ENCODE results near the gene TERB1.

The TERB1 gene, protein sequence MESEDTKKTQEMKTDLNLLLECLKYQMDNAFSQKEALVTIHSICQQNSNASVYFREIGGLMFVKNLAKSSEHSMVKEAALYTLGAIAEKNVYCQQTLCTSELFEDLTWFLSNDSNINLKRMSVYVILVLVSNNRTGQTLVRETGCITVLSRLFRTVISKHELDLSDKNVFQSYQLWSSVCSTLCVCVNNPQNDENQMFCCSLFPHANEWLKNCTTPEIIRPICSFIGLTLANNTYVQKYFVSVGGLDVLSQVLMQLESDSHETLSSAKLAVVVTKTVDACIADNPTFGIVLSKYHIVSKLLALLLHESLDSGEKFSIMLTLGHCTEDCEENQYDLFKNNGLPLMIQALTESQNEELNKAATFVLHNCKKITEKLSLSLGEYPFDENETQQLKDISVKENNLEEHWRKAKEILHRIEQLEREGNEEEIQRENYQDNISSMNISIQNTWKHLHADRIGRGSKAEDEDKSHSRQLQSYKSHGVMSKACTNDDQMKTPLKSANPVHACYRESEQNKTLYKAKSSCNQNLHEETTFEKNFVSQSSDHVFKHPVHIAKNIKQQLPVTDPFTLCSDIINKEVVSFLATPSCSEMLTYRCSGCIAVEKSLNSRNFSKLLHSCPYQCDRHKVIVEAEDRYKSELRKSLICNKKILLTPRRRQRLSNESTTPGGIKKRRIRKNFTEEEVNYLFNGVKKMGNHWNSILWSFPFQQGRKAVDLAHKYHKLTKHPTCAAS

DNA sequence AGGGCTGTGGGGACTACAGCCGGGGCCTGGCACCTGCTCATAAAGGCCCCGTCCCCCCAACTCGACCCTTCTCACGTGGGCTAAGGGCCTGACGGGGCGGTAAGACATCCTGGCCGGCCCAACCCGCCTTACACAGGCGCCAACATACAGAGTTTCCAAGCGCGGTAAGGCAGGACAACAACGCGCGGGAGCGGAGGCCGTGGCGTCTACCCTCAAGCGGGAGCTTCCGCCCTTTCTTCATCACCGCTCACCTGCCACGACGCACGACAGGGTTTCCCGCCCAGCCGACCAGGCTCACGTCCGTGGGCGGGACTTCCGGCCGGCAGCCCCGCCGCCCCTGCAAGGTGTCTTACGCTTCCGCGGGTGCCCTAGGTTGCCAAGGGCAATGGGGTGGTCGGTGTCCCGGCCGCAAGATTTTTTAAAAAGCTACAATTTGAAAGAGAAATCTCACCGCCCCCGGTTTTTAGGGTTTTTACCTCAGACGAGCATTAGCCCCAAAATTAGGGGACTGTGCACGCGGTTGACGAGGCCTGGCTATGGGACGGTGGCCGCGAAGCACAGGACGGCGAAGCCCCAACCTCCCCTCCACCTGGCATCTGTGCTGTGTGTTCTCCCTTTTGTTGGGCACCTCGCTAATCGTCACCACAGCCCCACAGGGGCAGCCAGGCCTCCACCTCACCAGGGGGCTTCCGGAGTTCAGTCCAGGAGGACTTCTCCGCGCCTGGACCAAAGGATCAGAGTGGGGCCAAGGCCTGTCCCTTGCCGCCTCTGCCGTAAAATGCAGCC is at the start of gene TERB1:
Gene TERB1, minus strand, starts transcription at position 265 of the 786 bp plus-strand sequence. CDS start 4,786 bp downstream, outside the sequence.
- Mint-ChIP-seq H3K4me3 (no peak within 1 kb of the TSS), H3K27me3 (no peaks in the 10 kb centered on the region), H3K4me1 (no peaks in the 10 kb centered on the region), H3K27ac (no peak within 1 kb of the TSS), H3K36me3 (ENCODE audit: low read depth) (peaks cover 28% of the 10 kb centered on the region), H3K9me3 (no peaks in the 10 kb centered on the region)
- DNase-seq (no peak), ATAC-seq (no peak)

DNA sequence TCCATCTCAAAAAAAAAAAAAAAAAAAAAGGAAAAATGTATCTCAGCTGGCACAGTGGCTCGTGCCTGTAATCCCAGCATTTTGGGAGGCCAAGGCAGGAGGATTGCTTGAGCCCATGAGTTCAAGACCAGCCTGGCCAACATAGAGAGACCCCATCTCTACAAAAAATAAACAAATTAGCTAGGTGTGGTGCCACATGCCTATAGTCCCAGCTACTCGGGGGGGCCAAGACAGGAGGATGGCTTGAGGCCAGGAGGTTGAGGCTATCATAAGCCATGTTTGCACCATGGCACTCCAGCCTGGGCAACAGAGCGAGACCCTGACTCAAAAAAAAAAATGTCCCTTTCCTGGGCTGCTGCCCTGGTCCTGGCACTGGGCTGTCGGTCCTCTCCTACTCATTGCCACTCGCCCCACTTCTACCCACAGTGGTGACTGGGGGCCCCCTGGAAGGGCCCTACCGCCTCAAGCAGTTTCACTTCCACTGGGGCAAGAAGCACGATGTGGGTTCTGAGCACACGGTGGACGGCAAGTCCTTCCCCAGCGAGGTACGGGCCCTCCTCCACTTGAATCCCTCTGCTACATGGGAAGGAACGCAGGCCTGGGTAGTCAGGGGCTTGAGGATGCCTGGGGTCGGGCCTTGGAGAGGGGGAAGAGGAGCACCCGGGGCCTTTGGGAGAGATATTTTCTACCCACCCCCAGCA is 48.9 kb upstream of the TERB1 start:
- H3K27ac Mint-ChIP-seq: no peak overlapping the region
- peaks cover 5% of the 10 kb centered on the region for H3K4me1 Mint-ChIP-seq
- no peaks in the 10 kb centered on the region for H3K36me3 Mint-ChIP-seq (ENCODE audit: low read depth)
- H3K4me3 Mint-ChIP-seq: no peak overlapping the region
- peaks cover 18% of the 10 kb centered on the region for H3K27me3 Mint-ChIP-seq
- no peaks in the 10 kb centered on the region for H3K9me3 Mint-ChIP-seq
- no peak for DNase-seq
- no peak for ATAC-seq

DNA sequence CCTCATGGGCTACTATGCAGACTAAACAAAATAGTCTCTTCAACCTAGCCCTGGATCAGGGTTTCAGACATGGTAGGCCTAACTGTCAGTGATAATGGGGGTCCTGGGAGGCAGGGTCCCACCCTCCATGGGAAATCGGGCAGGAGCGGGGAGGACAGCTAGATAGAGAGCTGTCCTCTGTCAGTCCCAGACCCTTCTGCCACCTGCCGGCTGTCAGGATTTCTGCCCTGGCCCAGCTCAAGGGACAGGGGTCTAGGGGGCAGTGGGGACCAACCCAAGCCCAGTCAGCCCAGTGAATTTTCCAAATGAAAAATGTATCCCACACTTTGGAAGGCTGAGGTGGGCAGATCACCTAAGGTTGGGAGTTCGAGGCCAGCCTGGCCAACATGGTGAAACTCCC is 48.2 kb upstream of the TERB1 start:
- no peaks in the 10 kb centered on the region for H3K36me3 Mint-ChIP-seq (ENCODE audit: low read depth)
- H3K4me3 Mint-ChIP-seq: no peak overlapping the region
- peaks cover 5% of the 10 kb centered on the region for H3K4me1 Mint-ChIP-seq
- H3K9me3 Mint-ChIP-seq: no peaks in the 10 kb centered on the region
- no peak overlapping the region for H3K27ac Mint-ChIP-seq
- DNase-seq (no peak), ATAC-seq (no peak)
- peaks cover 22% of the 10 kb centered on the region for H3K27me3 Mint-ChIP-seq

DNA sequence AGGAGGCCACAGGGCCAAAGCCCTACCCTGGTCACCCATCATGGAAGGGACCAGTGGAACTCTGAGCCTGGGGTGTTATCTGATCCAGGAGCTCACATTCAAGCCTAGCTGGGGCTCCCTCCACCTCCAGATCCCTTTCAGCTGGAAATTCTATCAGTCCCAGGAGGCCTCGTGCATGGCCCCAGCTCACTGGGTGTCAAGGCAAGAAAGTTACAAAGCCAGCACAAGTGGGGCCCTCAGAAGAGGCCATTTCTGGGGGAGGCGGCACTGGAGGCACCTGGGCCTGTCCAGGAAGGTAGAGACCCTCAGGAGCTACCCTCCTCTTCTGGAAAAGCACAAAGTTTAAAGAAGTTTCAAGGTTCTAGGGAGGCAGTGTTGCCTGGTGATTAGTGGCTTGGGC is 47.6 kb upstream of the TERB1 start:
- Mint-ChIP-seq H3K4me1 (peaks cover 5% of the 10 kb centered on the region), H3K27ac (no peak overlapping the region), H3K4me3 (no peak overlapping the region), H3K9me3 (no peaks in the 10 kb centered on the region), H3K27me3 (peaks cover 23% of the 10 kb centered on the region), H3K36me3 (ENCODE audit: low read depth) (no peaks in the 10 kb centered on the region)
- no peak for DNase-seq
- ATAC-seq: no peak

DNA sequence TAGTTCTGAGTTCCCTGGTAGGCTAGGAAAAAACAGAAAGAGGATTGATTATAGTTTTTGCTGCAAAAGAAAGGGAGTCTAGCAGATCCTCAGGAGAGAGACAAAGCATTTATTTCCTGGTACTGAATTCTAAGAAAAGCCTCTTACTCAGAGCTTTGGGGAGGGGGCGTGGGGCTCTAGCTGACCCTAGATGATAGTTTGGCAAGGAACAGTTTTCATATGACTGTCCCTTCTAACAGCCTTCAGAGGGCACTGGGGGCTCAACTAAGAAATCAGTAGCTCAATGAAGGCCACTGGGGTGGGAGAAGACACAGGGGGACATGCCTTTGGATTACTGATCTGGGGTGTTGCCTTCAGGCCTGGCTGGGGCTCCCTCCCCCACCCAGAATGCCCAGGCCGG is 46.8 kb upstream of the TERB1 start:
- Mint-ChIP-seq H3K9me3 (no peaks in the 10 kb centered on the region), H3K27me3 (peaks cover 31% of the 10 kb centered on the region), H3K4me3 (no peak overlapping the region), H3K36me3 (ENCODE audit: low read depth) (no peaks in the 10 kb centered on the region), H3K4me1 (peaks cover 8% of the 10 kb centered on the region), H3K27ac (no peak overlapping the region)
- ATAC-seq: no peak
- no peak for DNase-seq

DNA sequence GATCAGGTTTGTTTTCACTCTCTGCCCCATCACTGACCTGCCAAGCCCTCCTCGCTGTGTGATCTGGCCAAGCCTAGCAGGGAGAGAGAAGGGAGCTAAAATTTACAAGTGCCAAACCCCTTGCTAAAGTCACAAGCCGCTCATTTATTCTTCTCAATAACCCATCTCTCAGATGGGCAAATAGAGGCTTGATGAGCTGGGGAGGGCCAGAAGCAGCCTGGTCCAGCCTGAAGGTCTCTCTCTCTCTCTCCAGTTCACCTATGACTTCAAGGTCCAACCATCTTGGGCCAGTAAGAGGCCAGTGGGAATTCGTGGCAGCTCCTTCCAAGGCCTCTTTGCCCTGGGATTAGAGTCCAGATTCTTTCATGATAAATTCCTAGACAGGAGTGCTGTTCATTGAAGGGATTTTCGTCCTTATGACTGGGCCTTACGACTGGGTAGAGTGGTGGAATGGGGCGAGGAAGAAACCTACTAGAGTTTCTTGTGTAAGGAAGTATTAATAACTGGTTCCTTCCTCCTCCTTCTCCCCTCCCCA is 46.2 kb upstream of the TERB1 start:
- no peak for DNase-seq
- Mint-ChIP-seq H3K36me3 (ENCODE audit: low read depth) (no peaks in the 10 kb centered on the region), H3K27me3 (peaks cover 37% of the 10 kb centered on the region), H3K4me3 (no peak overlapping the region), H3K4me1 (peaks cover 8% of the 10 kb centered on the region), H3K27ac (no peak overlapping the region), H3K9me3 (no peaks in the 10 kb centered on the region)
- ATAC-seq: no peak

DNA sequence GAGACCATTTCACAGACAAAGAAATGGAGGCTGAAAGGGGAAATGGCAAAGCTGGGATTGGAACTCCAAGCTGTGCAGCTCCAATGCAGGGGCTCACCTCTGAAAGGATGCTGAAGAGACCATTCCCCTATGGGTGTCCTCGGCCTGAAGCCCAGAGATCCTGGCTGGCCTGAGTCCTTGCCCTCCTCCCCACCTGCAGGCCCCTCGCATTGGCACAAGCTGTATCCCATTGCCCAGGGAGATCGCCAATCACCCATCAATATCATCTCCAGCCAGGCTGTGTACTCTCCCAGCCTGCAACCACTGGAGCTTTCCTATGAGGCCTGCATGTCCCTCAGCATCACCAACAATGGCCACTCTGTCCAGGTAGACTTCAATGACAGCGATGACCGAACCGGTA is 45.4 kb upstream of the TERB1 start:
- H3K9me3 Mint-ChIP-seq: no peaks in the 10 kb centered on the region
- no peak overlapping the region for H3K4me3 Mint-ChIP-seq
- H3K36me3 Mint-ChIP-seq (ENCODE audit: low read depth): no peaks in the 10 kb centered on the region
- peaks cover 8% of the 10 kb centered on the region for H3K4me1 Mint-ChIP-seq
- no peak for ATAC-seq
- H3K27ac Mint-ChIP-seq: no peak overlapping the region
- H3K27me3 Mint-ChIP-seq: peaks cover 39% of the 10 kb centered on the region
- no peak for DNase-seq

DNA sequence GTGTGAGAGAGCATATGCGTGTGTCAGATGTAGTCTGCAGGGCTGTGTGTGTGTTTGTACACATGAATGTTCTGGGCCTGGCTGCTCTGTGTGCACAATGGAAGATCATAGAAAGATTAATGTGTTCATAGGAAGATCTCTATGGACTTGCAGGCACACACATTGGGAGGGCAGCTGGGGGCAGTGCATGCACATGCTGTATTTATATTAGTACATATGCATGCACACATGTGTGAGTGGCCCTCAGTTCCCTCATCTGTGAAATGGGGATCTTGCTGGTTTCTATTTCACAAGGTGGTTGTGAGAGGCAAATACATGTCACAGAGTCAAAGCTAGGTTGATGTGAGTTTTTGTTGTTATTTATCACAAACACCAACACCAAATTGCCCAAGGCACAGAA is 44.9 kb upstream of the TERB1 start:
- no peaks in the 10 kb centered on the region for H3K9me3 Mint-ChIP-seq
- H3K27me3 Mint-ChIP-seq: peaks cover 39% of the 10 kb centered on the region
- no peak overlapping the region for H3K27ac Mint-ChIP-seq
- ATAC-seq: no peak
- peaks cover 8% of the 10 kb centered on the region for H3K4me1 Mint-ChIP-seq
- H3K36me3 Mint-ChIP-seq (ENCODE audit: low read depth): no peaks in the 10 kb centered on the region
- DNase-seq: no peak
- H3K4me3 Mint-ChIP-seq: no peak overlapping the region

DNA sequence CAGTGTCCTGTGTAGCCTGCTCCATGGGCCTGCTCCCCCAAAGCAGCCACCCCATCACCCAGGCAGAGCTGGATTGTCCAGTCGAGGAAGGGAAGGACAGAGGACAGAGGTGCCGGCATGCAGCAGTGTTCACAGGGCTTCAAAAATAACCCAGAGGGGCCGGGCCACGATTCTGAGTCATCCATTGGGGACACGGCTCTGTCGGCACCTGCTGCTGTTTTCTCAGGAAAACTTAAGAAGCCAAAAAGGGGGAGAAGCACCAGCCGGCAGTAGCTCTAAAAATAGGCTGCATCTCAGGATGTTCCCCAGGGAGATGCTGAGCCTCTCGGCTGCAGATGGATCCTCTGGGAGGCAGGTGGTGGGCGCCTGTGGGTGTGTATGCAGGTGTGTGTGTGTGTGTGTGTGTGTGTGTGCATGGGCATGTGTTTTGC is 44.4 kb upstream of the TERB1 start:
- Mint-ChIP-seq H3K27ac (no peak overlapping the region), H3K4me1 (peaks cover 8% of the 10 kb centered on the region), H3K9me3 (no peaks in the 10 kb centered on the region), H3K27me3 (peaks cover 39% of the 10 kb centered on the region), H3K36me3 (ENCODE audit: low read depth) (no peaks in the 10 kb centered on the region), H3K4me3 (no peak overlapping the region)
- ATAC-seq (no peak), DNase-seq (no peak)

DNA sequence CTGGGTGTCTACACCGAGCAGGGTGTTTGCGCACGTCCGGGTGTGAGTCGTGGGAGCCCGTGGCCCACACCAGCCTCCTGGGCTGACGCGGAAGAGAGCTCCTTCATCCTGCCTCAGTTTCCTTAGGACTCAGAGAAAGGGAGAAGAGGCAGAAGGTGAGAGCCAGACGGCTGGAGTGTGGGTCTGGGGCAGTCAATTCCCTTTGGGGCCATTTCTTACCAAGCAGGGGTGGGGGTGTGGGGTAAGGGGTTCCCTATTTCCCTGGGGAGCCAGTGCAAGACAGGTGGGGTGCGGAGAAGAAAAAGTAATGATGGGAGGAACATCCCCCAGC is 43.7 kb upstream of the TERB1 start:
- ATAC-seq (peak; percentile 16), DNase-seq (no peak)
- no peak overlapping the region for H3K27ac Mint-ChIP-seq
- H3K9me3 Mint-ChIP-seq: no peaks in the 10 kb centered on the region
- peaks cover 41% of the 10 kb centered on the region for H3K27me3 Mint-ChIP-seq
- H3K4me1 Mint-ChIP-seq: peaks cover 8% of the 10 kb centered on the region
- H3K36me3 Mint-ChIP-seq (ENCODE audit: low read depth): no peaks in the 10 kb centered on the region
- H3K4me3 Mint-ChIP-seq: no peak overlapping the region

DNA sequence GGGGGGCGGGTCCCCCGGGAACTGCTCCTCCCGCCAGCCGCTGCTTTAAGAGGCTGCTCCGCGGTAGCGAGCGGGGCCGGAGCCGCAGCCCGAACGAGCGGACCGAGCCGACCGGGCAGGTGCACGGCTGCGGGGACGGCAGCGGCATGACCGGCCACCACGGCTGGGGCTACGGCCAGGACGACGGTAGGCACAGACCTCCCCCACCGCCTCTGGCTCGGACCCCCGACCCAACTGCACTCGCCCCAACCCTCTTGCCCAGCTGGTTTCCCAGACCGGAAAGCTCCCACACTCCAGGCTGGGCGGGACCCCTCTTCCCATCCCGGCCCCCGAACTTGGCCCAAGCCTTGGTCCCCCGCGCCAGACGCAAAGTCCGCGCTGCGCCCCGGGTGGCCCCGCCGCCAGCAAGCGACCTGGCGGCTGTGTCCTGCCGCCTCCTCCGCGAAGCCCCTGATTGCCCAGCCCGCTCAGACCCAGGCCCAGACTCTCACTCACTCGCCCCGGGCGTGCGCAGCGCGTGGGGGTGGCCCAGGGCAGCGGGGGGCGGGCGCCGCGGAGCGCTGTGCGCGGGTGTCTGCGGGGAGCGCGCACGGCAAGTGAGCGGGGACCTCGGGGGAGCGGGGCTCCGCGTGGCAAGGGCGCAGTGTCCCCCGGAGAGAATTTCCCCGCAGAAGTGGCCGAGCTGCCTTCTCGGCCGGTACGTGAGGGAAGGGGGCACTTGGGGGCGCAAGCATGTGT is 43.1 kb upstream of the TERB1 start, which contains the start of gene CA7:
Gene CA7, plus strand, starts transcription at position 73 of the 738 bp plus-strand sequence. Its CDS starts 74 bp downstream, at position 147.
- H3K27me3 Mint-ChIP-seq: peaks cover 43% of the 10 kb centered on the region
- H3K27ac Mint-ChIP-seq: no peak within 1 kb of the TSS

DNA sequence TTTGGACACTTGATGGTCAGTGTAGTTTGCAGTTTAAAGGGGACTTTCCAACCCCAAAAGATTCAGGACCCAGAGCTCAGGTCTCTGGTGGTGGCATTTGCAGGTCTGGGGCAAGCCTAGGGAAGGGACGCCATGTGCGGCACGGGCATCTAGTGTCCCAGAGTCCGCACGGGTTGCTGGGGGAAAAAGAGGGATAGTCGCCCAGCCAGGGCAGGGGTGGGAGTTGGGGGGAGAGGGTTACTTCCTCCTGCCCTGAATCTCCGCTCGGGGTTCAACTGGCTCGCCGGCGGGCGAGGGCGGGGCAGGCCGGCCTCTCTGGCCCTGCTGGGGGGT is 42.6 kb upstream of the TERB1 start:
- Mint-ChIP-seq H3K9me3 (no peaks in the 10 kb centered on the region), H3K27ac (no peak overlapping the region), H3K36me3 (ENCODE audit: low read depth) (no peaks in the 10 kb centered on the region), H3K27me3 (peaks cover 43% of the 10 kb centered on the region), H3K4me1 (peaks cover 8% of the 10 kb centered on the region), H3K4me3 (peak overlapping the region; percentile 52)
- no peak for ATAC-seq
- no peak for DNase-seq

More for the DNA sequence above, 43.1 kb upstream of the TERB1 start, which contains the start of gene CA7:
- peak within 1 kb of the TSS; percentile 52 for H3K4me3 Mint-ChIP-seq
- no peaks in the 10 kb centered on the region for H3K36me3 Mint-ChIP-seq (ENCODE audit: low read depth)
- ATAC-seq (peak; percentile 20), DNase-seq (no peak)
- no peaks in the 10 kb centered on the region for H3K9me3 Mint-ChIP-seq
- peaks cover 8% of the 10 kb centered on the region for H3K4me1 Mint-ChIP-seq

DNA sequence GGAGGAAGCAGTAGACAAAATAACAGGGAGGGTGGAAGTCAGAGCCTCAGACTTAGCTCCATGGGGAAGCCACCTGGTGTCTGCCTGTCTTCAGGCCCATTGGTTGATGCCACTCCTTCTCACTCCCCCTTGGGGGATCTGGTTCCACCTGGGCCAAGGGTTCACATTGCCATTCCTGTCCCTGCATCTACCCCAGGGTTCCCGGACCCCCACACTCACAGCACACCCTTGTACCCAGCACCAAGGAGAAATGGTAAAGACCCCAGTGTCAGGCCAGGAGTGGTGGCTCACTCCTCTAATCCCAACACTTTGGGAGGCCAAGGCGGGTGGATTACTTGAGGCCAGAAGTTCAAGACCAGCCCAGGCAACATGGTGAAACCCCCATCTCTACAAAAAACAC is 41.8 kb upstream of the TERB1 start:
- no peak for DNase-seq
- H3K36me3 Mint-ChIP-seq (ENCODE audit: low read depth): no peaks in the 10 kb centered on the region
- no peak overlapping the region for H3K4me3 Mint-ChIP-seq
- H3K27me3 Mint-ChIP-seq: peaks cover 43% of the 10 kb centered on the region
- H3K4me1 Mint-ChIP-seq: peaks cover 6% of the 10 kb centered on the region
- H3K9me3 Mint-ChIP-seq: no peaks in the 10 kb centered on the region
- no peak for ATAC-seq
- no peak overlapping the region for H3K27ac Mint-ChIP-seq

Data from activated naive CD8-positive, alpha-beta T cell treated with anti-CD3 and anti-CD28 coated beads, Interleukin-2, amount 50 U/mL, for 24 hours (primary cell).